ENCODE measurements around the gene C1orf174.

The C1orf174 gene

DNA sequence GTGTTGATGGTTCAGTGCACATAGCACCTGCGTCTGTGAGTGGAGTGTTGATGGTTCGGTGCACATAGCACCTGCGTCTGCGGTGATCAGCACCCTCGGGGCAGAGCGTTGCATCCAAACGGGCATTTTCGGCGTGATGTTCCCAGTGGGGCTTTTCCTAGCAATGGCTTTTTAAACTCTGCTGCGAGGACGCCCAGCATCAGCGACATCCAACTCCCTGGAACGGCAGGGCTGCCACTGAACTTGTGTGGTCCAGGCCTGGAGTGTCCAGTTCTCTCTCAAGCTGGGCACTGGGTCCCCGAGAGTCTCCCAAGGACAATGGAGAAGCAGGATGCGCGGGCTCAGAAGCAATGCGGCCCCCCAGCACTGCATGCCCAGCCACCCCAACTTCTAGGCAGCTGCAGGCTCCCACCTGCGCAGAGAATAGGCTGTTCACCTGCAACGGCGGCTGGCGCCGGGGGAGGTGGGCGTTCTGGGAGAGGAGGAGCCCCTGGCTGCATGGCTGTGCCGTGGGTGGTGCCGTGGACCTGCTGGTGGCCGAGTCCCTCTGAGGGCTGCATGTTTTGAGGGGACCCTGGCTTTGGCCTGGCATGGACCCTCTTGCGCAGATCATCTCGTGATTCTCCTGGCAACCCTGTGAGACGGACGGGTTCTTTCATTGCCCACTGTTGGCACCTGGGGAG is 10.1 kb upstream of the C1orf174 start:
- no peak for DNase-seq (ENCODE audit: low spot score)

DNA sequence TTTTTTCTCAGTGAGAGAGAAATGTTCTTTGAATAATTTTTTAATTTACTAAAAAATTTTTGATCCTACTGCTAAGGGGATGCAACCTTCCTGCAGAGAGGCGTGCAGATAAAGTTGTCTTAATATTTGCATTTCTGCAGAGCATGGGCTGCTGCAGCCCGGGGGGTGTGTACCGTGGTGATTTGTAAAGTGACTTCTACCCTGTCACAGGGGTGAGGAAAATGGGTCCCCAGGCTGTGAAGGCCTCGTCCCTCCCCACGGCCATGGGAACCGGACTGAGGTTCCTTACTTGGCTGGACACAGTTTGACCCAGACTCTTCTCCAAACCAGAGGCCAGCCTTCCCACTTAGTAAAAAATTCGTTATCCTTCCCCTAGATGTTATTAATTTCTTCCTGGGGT is 9.5 kb upstream of the C1orf174 start:
- DNase-seq (ENCODE audit: low spot score) = no peak

DNA sequence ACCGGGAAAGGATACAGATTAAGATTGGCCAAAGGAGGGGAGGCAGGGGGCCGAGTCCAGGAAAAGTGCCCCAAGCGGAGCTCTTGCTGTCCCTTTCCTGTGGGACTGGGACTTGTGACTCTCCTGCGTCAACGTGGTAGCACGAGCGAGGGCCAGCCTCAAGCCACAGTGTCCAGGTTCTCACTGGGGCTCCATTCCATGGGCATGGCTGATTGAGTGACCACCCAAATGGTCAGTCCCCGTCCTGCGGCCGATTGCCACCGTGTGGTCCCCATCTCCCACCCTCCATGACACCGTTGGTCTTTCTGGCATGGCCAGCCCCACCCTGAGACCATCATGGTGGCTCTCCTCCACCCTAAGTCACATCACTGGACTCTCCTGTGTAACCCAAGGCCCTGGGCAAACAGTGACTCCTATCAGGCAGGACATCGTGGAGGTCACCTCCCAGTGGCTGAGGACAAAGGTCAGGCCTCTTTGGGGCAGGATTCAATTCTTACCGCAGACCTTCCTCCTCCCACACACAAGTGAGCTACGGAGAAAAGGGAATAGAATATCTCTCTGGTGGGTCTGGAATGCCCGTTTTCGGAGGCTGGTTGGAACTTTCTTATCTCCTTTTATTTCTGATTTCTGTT is 8.9 kb upstream of the C1orf174 start:
- no peak for DNase-seq (ENCODE audit: low spot score)

DNA sequence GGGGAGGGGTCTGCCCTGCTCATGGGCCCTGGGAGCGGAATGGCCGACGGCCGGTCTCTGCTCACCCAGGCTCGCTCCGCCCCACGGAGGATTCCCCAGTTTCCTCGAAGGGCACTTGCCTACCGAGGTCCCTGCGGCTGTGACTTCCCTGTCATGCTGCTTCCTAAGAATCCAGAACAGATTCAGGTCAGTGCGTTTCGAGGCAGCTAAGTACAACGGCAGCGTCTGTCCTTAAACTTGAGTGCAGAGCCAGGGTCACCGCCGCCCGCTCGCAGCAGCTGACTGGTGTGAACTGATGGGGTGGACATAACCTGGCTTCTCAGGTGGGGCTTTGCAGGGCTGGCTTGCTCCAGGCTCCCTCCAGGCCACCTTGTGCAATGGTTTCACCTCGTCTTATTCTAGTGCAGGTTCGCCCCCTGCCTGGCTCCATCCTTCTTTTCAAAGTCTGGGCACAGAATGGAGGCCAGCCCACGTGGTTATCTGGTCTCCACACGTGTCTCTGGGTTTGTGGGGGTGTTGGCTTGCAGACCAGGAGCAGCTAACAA is 7.6 kb upstream of the C1orf174 start:
- no peak for DNase-seq (ENCODE audit: low spot score)

DNA sequence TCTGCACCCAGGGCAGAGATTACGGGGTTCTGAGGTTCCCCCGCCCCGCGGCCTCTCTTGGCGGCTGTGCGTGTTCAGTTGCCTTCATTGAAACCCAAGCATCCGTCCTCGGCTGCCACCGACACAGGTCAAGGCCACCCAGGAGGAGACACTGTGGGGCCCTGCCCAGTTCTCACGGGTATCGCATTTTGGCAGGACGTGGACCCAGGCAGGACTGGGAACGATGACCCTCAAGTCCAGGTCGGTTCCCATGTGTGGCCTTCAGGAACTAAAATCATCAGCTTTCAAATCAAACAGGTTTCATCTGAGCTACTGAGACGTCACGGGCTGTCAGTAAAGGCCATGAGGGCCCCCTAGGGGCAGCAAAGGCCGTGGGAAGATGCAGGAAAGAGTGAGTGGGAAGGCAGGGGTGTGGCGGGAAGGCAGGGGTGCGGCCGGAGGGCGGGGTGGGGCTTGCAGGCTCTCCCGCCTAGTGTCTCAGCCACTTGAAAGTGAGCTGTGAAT is 7.0 kb upstream of the C1orf174 start:
- no peak for DNase-seq (ENCODE audit: low spot score)

DNA sequence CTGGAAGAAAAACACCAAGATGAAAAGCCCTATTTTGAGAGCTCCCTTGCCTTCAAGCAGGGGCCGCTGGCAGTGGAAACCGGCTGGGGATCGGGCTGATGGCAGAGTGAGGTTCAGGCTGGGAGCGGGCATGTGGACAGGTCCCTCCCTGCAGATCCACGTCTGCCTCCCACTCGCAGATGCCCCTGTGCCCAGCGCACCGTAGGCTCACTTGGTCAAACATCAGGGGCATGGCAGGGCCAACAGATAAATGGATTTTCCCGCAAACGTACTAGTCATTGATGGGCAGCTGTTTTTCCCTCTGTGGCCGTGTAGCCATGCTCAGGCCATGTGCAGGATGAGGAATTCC is 6.6 kb upstream of the C1orf174 start:
- DNase-seq (ENCODE audit: low spot score) = no peak

DNA sequence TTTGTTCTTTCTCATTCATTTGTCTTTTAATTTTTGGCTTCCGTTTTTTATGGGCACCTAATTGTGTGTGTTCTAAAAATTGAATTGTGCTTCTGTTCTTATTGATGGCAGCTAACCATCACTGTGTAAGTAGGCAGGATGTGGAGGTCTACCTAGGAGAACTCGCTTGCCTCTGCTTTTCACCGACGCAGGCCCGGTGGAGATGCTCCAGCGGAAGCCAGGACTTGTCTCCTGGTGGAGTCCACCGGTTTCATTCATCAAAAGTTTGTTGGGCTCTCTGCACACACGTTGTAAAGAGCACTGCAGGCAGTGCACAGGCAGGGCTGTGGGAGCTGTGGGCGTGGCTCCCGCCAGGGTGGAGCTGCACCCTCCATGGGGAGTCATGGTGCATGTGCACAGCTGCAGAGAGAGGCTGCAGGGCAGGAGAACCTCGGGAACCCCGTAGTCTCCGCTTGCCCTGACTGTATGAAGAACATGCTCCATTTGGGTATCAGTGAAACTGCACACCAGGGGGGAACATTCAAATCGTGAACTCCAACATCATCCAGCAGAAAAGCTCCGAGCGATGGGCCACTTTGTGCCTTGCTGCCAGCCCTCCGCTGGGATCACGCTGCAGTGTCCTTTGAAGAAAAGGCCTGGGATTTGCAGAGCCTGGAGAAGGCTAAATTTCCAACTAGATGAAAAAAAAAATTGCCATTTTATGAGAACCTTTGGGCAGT is 6.0 kb upstream of the C1orf174 start:
- DNase-seq (ENCODE audit: low spot score) = no peak

DNA sequence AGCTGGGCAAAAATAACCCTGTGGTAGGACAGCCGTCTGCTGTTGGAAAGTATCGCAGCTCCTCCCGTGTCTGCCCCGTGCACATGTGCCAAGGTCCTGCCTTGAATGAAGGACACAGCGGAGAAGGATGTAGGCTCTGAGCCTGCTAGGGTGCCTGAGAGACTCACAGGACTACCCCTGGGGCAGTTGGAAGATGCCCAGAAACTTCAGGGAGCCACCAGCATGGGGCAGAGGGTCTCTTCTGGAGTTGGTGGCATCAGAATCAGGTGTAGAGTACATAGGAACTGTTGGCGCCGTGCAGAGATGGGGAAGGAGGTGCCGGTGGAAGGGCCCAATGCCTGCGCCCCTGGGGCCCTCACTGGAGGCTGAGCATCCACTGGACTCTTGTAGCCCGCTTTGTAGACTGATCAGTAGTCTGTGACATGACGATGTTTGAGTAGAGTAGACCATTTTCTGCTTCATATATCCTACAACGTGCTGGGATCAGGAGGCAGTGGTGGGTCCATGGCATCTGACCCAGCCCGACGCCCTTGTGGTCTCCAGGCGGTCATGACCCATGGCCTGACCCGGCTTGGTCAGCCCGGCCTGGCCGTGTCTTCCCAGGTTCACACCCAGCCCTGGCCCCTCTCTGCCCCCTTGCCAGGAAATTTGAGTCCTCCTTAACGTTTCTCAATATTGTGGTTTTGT is 5.3 kb upstream of the C1orf174 start:
- no peak for DNase-seq (ENCODE audit: low spot score)

DNA sequence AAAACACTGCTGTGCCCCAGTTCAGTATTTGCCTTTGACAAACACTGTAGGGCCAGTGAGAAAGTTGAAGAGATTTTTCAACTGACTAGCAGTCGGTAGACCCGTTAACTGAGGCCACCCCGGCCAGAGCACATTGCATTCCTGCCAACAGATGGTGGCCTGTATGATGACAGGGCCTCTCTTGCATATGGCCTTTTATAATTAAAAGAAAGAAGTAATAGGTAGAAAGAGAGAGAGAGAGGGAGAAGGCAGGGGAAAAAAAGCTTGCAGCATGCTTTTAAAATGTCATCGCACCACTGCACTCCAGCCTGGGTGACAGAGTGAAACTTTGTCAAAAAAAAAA is 4.7 kb upstream of the C1orf174 start:
- no peak for DNase-seq (ENCODE audit: low spot score)

DNA sequence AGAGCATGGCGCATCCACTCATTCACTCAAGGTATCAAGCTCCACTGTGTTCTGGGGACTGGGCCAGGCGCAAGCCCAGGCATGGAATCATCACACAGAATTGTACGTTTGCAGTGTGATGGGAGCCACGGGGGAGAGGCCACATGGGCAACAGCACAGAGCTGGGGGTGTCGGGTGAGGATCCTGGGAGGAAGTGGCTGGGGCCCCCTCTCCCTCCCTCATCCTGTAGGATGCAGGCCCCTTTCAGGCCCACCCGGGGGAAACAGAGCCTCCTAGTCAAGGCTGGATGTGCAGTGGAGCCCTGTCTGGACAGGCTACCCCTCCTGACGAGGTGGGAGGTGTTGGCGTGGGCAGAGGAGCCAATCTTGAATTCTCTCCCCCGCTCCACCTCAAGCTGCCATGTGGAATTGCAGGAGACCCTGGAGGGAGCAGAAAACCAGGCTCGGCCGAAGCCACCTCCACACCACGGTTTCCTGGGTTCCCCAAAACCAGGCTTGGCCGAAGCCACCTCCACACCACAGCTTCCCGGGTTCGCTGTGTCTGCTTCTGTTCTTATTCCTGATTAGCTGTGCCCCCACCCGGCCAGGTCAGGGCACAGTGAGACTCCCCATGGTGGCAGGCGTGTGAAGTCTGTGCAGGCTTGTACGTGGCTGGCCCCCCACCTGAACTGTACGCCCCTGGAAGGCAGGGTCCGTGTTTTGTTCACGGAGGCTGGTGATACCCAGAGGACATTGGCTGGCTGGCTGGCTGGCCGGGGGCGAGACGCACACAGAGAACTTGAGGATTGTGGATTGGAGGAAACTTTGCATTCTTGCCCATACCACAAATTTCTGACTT is 4.2 kb upstream of the C1orf174 start:
- DNase-seq (ENCODE audit: low spot score) = no peak

DNA sequence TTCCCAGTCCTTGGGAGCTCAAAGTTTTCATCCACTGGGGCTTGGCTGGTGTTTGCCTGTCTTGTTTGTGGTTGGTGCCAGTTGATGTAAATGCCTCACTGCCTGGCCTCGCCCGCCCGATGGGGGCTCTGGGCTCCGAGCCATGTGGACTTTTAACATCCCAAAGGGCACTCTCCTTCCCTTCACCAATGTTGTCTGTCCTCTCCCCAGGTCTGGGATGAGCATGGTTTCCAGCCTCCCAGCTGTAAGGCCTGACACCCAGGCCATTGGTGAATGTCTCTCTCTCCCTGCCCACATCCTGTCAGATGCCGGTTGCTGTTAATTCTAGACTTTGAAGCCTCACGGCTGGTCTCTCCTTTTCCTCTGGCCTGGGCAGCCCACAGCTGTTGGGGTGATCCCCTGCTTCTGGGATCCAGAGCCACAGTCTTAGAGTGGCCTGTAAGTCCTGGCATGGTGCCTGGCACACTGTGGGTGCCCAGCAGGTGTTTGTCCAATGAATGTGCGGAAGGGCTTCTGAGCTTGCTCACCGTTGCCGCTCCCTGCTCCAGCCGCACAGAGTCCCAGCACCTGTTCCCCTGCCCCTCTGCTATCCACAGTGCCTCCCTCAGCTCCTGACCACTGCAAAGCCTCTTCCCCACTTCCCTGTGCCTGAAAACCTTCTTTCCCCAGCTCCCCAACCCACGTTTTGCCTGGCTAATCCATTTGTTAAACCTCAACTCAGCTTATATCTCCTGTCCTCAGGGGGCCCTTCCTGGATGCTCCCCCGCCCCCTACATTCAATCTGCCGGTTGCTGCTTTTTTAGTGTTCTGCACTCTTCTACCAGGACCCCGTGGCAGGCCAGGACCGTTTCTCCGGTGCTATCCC is 3.3 kb upstream of the C1orf174 start:
- DNase-seq (ENCODE audit: low spot score) = no peak

DNA sequence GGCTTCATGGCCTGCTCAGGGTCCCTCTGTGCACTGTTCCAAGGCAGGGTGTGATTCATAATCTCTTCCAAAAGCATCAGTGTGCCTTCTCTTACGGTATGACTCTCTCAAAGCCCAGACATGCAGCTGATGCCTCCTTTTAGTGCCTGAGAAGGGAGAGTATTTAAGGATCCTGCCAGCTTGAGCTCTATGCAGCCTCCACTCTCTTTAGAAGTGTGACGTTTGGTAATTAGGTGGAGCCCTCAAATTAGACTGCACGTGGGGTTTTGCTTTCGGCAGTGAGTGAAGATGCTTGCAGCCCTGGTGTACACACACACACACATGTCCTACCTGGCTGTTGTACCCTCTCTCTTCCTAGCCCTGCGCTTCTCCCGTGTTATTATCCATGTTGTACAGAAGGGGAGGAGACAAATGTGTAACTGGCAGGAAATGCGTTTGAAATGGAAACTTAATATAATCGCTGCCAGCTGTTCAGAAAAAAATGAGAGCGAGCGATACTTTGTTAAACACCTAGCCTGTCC is 2.6 kb upstream of the C1orf174 start:
- DNase-seq (ENCODE audit: low spot score) = no peak

DNA sequence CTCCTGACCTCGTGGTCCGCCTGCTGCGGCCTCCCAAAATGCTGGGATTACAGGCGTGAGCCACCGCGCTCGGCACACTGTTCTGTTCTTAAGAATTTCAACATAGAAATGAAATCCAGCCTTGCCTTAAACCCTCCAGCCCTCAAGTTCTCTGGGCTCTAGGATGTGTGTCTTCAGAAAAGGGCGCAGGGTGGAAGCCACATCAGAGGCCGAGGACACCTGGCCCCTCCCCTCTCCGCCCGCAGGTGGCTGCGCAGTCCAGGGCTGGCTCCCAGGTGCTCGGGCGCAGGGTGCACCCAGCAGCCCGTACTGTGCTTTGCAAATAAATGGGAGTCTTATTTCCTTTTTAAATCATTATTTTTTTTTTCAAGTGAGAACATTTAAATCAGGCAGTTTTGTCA is 2.0 kb upstream of the C1orf174 start:
- DNase-seq (ENCODE audit: low spot score) = no peak

DNA sequence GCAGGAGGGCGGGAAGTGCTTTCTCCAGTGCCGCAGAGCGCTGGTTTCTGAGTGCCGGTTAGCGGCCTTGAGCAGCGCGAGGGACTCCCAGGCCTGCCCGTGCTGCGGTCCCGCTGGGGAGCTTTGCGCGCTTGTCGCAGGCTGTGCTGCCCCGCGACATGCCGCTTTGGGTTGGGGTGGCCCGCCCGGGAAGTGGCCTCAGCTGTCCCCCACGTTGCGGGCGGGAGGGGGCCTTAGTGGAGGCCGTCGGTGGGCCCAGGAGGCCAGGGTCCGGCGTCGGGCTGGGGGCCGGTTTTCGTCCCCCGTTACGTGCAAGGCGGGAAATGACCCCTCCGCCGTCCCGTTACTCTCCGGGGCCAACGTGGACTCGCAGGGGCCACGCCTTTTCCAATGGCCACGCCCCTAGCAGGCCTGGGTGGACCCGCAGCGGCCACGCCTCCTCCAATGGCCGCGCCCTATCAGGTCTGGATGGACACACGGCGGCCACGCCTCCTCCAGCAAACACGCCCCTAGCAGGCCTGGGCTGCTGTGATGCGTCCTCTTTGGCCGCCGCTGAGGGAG is 977 bp upstream of the C1orf174 start:
- peak; percentile 94 for DNase-seq (ENCODE audit: low spot score)

DNA sequence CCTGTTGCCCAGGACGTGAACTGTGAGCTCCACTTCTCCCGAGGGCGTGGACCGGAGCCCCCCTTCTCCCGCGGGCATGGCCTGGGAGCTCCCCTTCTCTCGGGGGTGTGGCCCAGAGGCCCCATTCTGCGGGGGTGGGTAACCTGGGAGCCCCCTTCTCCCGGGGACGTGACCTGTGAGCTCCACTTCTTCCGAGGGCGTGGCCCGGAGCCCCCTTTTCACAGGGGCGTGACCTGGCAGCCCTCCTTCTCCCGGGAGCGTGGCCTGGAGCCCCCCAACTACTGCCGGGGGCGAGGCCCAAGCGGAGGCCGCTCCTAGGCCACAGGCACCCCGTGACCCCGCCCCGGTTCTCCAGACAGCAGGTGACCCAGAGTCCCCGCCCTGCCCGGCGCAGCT is 320 bp downstream of the C1orf174 start:
- no peak for DNase-seq (ENCODE audit: low spot score)

DNA sequence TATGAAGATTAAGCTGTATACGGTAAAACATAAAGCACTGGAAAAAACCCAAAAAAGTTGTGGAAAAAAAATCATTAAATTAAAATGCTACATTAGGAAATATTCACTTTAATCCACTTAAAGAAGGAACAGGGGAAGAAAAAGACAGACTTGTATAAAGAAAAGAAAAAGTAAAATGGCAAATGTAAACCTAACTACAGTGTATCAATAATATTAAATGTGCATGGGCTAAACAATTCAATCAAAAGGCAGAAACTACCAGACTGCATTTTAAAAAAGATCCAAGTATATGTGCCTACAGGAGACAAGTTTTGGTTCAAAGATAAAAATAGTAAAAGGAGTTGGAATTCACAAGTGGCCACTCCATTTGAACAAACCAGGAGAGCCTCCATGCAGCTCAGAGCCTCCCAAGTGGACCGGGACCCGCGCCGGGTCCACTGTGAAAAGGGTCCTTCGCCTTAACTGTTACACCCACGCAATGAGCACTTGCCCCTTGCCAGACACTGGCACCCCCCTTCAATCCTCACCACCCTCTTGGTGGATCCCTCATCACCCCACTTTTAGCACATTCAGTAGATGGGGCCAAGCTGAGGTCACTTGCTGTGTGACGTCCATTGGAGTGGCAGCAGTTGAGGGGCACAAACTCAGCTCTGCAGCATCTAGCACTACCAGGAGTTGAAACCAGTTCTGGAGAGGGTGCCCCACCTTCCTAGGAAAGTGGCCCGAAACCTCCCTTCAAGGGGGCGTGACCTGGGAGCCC is 898 bp downstream of the C1orf174 start:
- no peak for DNase-seq (ENCODE audit: low spot score)

DNA sequence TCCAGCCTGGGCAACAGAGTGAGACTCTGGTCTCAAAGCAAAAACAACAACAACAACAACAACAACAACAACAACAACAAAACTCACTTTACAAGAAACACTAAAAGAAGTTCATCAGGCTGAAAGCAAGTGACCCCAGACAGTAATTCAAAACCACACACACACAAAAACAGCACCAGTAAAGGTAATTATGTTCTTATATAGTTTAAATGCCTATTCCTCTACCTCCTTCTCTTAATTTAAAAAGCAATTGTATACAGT is 1.7 kb downstream of the C1orf174 start:
- no peak for DNase-seq (ENCODE audit: low spot score)

DNA sequence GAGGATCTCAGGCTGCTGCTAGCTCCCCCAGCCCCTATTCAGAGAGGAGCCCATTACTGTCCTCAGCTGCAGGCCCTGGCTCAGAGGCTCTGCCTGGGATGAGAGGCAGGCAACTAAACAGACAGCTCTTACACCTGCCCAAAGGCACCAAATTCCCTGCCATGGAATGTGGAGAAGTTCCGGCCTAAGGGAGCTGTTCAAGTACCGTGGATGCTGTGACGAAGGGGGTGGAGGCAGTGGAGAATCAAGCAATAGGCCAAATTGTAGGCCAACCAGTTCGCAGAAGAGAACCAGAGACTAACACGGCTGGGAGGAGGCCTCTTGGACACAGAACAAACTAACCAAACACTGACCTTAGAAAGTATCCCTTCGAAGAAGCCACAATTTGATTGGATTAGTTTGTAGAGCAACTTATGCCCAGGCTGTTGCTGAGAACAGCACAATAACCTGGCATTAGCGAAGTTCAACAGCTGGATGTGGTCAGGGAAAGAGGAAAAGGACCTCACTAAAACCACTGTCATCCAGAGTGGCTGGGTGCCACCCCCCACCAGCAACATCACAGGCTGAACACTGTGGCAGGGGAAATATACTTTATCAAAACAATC is 3.6 kb downstream of the C1orf174 start:
- DNase-seq (ENCODE audit: low spot score) = no peak

DNA sequence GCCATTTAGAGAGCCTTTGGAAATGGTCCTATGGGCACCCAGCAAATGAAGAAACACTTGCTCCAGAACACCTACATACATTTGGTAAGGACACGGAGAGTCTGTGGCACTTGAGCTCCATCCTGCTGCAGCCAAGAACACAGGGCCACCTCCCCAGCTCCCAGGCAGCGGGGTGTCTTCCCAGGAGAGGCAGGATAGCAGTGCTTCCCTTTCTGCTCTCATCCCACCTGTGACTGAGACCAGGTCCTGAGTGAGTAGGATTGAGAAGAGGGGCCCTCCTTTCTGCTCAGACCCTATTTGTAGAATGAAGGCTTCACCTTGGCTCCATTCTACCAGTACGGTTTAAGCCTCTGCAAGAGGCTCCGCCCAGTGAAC is 4.1 kb downstream of the C1orf174 start:
- no peak for DNase-seq (ENCODE audit: low spot score)

Data from left forelimb (tissue), 1 donor.